ENCODE data around the gene MAPK8IP2. TPM values are rescaled to one million over a fixed set of nuclear protein-coding genes. Genes with fewer than 3 reads are reported as not detected.

Gene MAPK8IP2
- total RNA-seq, 1 experiment from 2014 or later: 6.4 TPM

DNA sequence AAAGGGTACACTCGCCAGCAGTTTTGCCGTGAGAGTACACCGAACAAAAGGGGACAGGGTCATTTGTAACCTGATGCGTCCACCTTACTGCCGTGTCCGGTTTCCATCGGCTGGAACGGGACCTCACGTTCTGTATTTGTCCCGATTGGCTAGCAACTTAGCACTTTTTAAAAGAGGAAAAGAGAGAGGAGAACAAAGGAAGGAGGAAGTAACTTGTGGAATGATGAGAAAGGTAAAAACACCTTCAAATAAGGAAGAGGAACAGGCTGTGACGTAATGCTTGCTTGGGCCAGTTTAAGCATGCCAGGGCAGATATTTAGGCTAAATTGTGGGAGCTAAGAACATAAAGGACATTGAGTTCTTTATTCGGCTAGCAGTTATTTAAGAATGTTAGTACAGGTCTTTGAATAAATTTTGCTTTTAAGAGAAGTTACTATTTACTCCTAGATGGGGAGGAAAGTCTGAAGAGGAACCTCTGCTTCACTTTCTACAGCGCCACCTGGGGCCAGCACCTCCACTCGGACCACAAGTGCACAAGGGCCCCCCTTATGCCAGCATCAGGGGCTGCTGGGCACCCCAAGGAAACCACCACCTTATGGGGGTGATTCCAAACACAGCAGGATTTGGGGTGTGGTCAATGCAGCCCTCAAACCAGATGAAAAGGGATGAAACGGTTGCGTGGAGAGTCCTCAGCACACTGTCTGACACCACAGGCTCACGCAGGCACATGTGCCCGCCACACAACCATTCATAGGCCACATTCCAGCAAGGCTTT is 21.5 kb downstream of the MAPK8IP2 start:
- no TSS peak for BruUV-seq (replicated peaks)
- no peak for DNase-seq (ENCODE audit: low read depth, low spot score)
- ChIA-PET RAD21 (ENCODE audit: low non-redundant PET in 1 of 2, low total read pairs in 2 of 2, uncharacterized antibody in 2 of 2, unreplicated experiment in 2 of 2) (no interaction called here), CTCF (interaction anchor here (0.7 to 2.3 kb wide), 3 partner anchors 47 to 97 kb away, joined by 3 to 16 read pairs (median 11); partner anchors contain the start of gene SCO2), POLR2A (no interaction called here)
- peaks cover 6% of the 10 kb centered on the region; the same call in 1 of the 2 replicates for H3K27me3 ChIP-seq (ENCODE audit: insufficient read depth, low read length)
- no peaks in the 10 kb centered on the region for H3K36me3 ChIP-seq (ENCODE audit: control insufficient read depth in 1 of 2, insufficient read depth in 2 of 2, low read length in 2 of 2)
- no peaks in the 10 kb centered on the region for H4K20me1 ChIP-seq (ENCODE audit: insufficient read depth)
- H3K4me2 ChIP-seq (ENCODE audit: low read length): peak overlapping the region; percentile 22
- peaks cover 7 to 41% of the 10 kb centered on the region in 2 experiments; a peak in 3 of 4 replicates for H3K4me1 ChIP-seq (ENCODE audit: control insufficient read depth in 1 of 2, insufficient read depth in 2 of 2, low read length in 2 of 2)
- ATAC-seq: no peak
- no peak overlapping the region for H3K9ac ChIP-seq (ENCODE audit: low read length)
- H3K9me2 ChIP-seq (ENCODE audit: insufficient read depth): no peaks in the 10 kb centered on the region
- H3K9me3 ChIP-seq (ENCODE audit: control insufficient read depth in 1 of 2, insufficient read depth in 1 of 2, low read depth in 1 of 2, low read length in 2 of 2): no peaks in the 10 kb centered on the region
- H2AFZ ChIP-seq (ENCODE audit: low read depth, low read length, poor library complexity, severe bottlenecking): no peak overlapping the region
- H3K27ac ChIP-seq (ENCODE audit: low read depth, low read length): peak overlapping the region; percentile 3; the same call in 1 of the 2 replicates
- H3K4me3 ChIP-seq (replicated peaks in 1 of 2; ENCODE audit: low read depth in 1 of 2, low read length in 2 of 2): no peak overlapping the region
- no peaks in the 10 kb centered on the region for H3K79me2 ChIP-seq (ENCODE audit: insufficient read depth, low read length)
- no peak for TF ChIP-seq FOSL1 (IDR thresholded peaks at IDR 0.05; ENCODE audit: low read depth)
- TF ChIP-seq, protein P1, sequence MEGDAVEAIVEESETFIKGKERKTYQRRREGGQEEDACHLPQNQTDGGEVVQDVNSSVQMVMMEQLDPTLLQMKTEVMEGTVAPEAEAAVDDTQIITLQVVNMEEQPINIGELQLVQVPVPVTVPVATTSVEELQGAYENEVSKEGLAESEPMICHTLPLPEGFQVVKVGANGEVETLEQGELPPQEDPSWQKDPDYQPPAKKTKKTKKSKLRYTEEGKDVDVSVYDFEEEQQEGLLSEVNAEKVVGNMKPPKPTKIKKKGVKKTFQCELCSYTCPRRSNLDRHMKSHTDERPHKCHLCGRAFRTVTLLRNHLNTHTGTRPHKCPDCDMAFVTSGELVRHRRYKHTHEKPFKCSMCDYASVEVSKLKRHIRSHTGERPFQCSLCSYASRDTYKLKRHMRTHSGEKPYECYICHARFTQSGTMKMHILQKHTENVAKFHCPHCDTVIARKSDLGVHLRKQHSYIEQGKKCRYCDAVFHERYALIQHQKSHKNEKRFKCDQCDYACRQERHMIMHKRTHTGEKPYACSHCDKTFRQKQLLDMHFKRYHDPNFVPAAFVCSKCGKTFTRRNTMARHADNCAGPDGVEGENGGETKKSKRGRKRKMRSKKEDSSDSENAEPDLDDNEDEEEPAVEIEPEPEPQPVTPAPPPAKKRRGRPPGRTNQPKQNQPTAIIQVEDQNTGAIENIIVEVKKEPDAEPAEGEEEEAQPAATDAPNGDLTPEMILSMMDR (IDR thresholded peaks at IDR 0.05 in 2 of 3, conservative IDR thresholded peaks at IDR 0.05 in 1 of 3; ENCODE audit: borderline replicate concordance in 1 of 3, insufficient read depth in 1 of 3, low read depth in 2 of 3, low read length in 2 of 3): peak; percentile 9 to 35 (median 34); a peak in 3 of 6 replicates
- intact Hi-C loops (cut with micrococcal nuclease): loop anchor here (5.0 kb wide), 1 partner anchor 90 kb away; the partner anchor contains the start of gene TYMP

DNA sequence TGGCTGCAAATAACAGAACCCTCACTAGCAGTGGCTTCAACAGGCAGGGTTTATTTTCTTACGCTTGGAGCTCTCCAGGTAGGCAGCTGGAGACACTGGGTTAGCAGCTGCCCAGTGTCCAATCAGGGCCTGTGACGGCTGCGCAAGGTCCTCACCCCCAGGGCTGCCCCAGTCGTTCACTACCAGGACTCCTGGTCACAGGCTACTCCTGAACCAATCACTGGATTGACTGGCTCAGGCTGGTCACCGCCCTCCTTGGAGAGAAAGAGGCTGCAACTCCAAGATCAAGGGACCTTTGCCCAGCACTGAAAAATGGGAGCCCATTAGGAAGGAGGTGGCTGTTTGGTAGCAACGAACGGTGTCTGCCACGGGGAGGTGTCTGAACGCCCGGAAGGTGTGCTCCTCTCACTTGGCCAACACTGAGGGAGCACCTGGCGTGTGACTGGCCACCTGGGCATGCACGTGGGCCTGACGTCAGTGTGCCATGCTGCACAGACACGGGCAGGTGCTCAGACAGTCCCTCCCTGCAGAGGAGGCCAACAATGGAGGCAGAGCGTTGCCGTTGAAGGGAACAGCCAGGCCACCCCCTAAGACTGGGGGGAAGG is 22.2 kb downstream of the MAPK8IP2 start:
- H3K9ac ChIP-seq (ENCODE audit: low read length): no peak overlapping the region
- no TSS peak for BruUV-seq (replicated peaks)
- H3K36me3 ChIP-seq (ENCODE audit: control insufficient read depth in 1 of 2, insufficient read depth in 2 of 2, low read length in 2 of 2): no peaks in the 10 kb centered on the region
- H3K27me3 ChIP-seq (ENCODE audit: insufficient read depth, low read length): peaks cover 6% of the 10 kb centered on the region; the same call in 1 of the 2 replicates
- intact Hi-C loops (cut with micrococcal nuclease): loop anchor here (5.0 kb wide), 1 partner anchor 91 kb away; the partner anchor contains the start of gene TYMP
- H3K4me2 ChIP-seq (ENCODE audit: low read length): peak overlapping the region; percentile 22
- peak overlapping the region; percentile 3; the same call in 1 of the 2 replicates for H3K27ac ChIP-seq (ENCODE audit: low read depth, low read length)
- no peak overlapping the region for H2AFZ ChIP-seq (ENCODE audit: low read depth, low read length, poor library complexity, severe bottlenecking)
- ChIA-PET POLR2A (no interaction called here), RAD21 (ENCODE audit: low non-redundant PET in 1 of 2, low total read pairs in 2 of 2, uncharacterized antibody in 2 of 2, unreplicated experiment in 2 of 2) (no interaction called here), CTCF (interaction anchor here (1.2 kb wide), 1 partner anchor 115 kb away, joined by 3 read pairs; the partner anchor contains the start of genes LMF2 and NCAPH2)
- H3K4me3 ChIP-seq (replicated peaks in 1 of 2; ENCODE audit: low read depth in 1 of 2, low read length in 2 of 2): no peak overlapping the region
- DNase-seq (ENCODE audit: low read depth, low spot score): peak; percentile 67
- no peaks in the 10 kb centered on the region for H3K9me2 ChIP-seq (ENCODE audit: insufficient read depth)
- H4K20me1 ChIP-seq (ENCODE audit: insufficient read depth): no peaks in the 10 kb centered on the region
- ATAC-seq: peak; percentile 67
- H3K79me2 ChIP-seq (ENCODE audit: insufficient read depth, low read length): no peaks in the 10 kb centered on the region
- no peaks in the 10 kb centered on the region for H3K9me3 ChIP-seq (ENCODE audit: control insufficient read depth in 1 of 2, insufficient read depth in 1 of 2, low read depth in 1 of 2, low read length in 2 of 2)
- peaks cover 8 to 46% of the 10 kb centered on the region in 2 experiments; a peak in 3 of 4 replicates for H3K4me1 ChIP-seq (ENCODE audit: control insufficient read depth in 1 of 2, insufficient read depth in 2 of 2, low read length in 2 of 2)
- TF ChIP-seq SIN3A (IDR thresholded peaks at IDR 0.05; ENCODE audit: low read depth) (no peak), TCF7L2 (IDR thresholded peaks at IDR 0.05; ENCODE audit: borderline replicate concordance, extremely low read depth, insufficient read depth, insufficient read length) (peak; percentile 8), POLR2AphosphoS5 (IDR thresholded peaks at IDR 0.05; ENCODE audit: low read depth, low read length) (no peak), CEBPB (IDR thresholded peaks at IDR 0.05; ENCODE audit: low read depth) (no peak), JUND (IDR thresholded peaks at IDR 0.05) (no peak), EGR1 (IDR thresholded peaks at IDR 0.05; ENCODE audit: low read depth) (no peak), EZH2 (IDR thresholded peaks at IDR 0.05) (no peak), CBX3 (IDR thresholded peaks at IDR 0.05; ENCODE audit: low read depth) (peak; percentile 35; the same call in 1 of the 2 replicates), EZH2phosphoT487 (IDR thresholded peaks at IDR 0.05; ENCODE audit: borderline replicate concordance) (no peak)
- TF ChIP-seq, protein P2, sequence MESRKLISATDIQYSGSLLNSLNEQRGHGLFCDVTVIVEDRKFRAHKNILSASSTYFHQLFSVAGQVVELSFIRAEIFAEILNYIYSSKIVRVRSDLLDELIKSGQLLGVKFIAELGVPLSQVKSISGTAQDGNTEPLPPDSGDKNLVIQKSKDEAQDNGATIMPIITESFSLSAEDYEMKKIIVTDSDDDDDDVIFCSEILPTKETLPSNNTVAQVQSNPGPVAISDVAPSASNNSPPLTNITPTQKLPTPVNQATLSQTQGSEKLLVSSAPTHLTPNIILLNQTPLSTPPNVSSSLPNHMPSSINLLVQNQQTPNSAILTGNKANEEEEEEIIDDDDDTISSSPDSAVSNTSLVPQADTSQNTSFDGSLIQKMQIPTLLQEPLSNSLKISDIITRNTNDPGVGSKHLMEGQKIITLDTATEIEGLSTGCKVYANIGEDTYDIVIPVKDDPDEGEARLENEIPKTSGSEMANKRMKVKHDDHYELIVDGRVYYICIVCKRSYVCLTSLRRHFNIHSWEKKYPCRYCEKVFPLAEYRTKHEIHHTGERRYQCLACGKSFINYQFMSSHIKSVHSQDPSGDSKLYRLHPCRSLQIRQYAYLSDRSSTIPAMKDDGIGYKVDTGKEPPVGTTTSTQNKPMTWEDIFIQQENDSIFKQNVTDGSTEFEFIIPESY (IDR thresholded peaks at IDR 0.05; ENCODE audit: extremely low read depth, insufficient replicate concordance, low read length): no peak
- TF ChIP-seq, protein P3, sequence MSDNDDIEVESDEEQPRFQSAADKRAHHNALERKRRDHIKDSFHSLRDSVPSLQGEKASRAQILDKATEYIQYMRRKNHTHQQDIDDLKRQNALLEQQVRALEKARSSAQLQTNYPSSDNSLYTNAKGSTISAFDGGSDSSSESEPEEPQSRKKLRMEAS (IDR thresholded peaks at IDR 0.05): peak; percentile 95
